Spinal cord (tissue), 10 donors: Measurements from ENCODE around the gene HIPK1. TPM values are rescaled to one million over a fixed set of nuclear protein-coding genes. Genes with fewer than 3 reads are reported as not detected.
"Not testable (repeated sequence)": the region's sequence is repeated elsewhere in the genome, so short reads cannot be mapped to it uniquely, and the experiment has no call there.

Experiments
- DNase-seq, 6 donors: peaks; one replicate each; pipeline versions ENCODE4 v3.0.0 to v3.0.0-alpha.2; 2013 to 2015; ENCODE audit warnings: low spot score in 6 of 6, low read depth in 4 of 6
- H3K27ac ChIP-seq: one replicate; pipeline ENCODE4 v1.5.1; 2013; ENCODE audit warnings: low read depth, low read length, control low read depth
- H3K27me3 ChIP-seq: one replicate; pipeline ENCODE4 v1.6.1; 2013; ENCODE audit warnings: low read length; ENCODE audit not compliant: control insufficient read depth, insufficient read depth
- H3K36me3 ChIP-seq: one replicate; pipeline ENCODE4 v1.6.1; 2013; ENCODE audit warnings: low read length; ENCODE audit not compliant: control insufficient read depth, insufficient read depth
- H3K4me1 ChIP-seq: one replicate; pipeline ENCODE4 v1.6.1; 2013; ENCODE audit warnings: low read length; ENCODE audit not compliant: control insufficient read depth, insufficient read depth
- H3K4me3 ChIP-seq: one replicate; pipeline ENCODE4 v1.5.1; 2013; ENCODE audit warnings: low read depth, low read length, control low read depth
- H3K9me3 ChIP-seq: one replicate; pipeline ENCODE4 v1.6.1; 2013; ENCODE audit warnings: low read length; ENCODE audit not compliant: control insufficient read depth, insufficient read depth
- WGBS: methylation state at CpG from one replicate; pipeline ENCODE4 v1.1.5; 2013; ENCODE audit warnings: missing lambda C conversion rate; ENCODE audit not compliant: insufficient coverage; 5-methylcytosine and 5-hydroxymethylcytosine counted together
- polyA plus RNA-seq, 2 donors: library from polyadenylated mRNA; unstranded; fragments of 120-200 nt; gene quantifications; one replicate each; pipeline ENCODE4 v1.2.1, GENCODE V29; 2013; ENCODE audit not compliant: insufficient read length in 2 of 2
- total RNA-seq, 2 donors: library from RNA; depleted of rRNA in 1 of 2; stranded (reverse); fragments of 120-200 nt in 1 of 2; fragments of >200 nt in 1 of 2; gene quantifications; one replicate each; pipeline versions ENCODE4 v1.2.3 to v1.2.4, GENCODE V29; 2013 to 2014
- donor health status: healthy.

Gene HIPK1
- total and polyA plus RNA-seq, 4 donors, result 41.5 to 58.6 (median 50.1) TPM

- Histone ChIP-seq H3K4me1 (no peaks in the 10 kb centered on the region), H3K27me3 (no peaks in the 10 kb centered on the region), H3K9me3 (no peaks in the 10 kb centered on the region), H3K4me3 (no peak overlapping the region), H3K27ac (no peak overlapping the region), H3K36me3 (no peaks in the 10 kb centered on the region)
- 43% methylated on average over 1 of the region's 2 CpGs for WGBS
- DNase-seq, result no peak
These were observed 86.0 kb downstream of the HIPK1 start for GRCh38 chr1:114015075-114015474.

GRCh38 chr1:114019724-114020123 lies 90.6 kb downstream of the HIPK1 start:
- H3K4me1 ChIP-seq, H3K9me3 ChIP-seq, H3K4me3 ChIP-seq, H3K27me3 ChIP-seq, DNase-seq, H3K27ac ChIP-seq, H3K36me3 ChIP-seq: not testable (repeated sequence)
- 100% methylated on average over 3 of the region's 3 CpGs for WGBS

DNA sequence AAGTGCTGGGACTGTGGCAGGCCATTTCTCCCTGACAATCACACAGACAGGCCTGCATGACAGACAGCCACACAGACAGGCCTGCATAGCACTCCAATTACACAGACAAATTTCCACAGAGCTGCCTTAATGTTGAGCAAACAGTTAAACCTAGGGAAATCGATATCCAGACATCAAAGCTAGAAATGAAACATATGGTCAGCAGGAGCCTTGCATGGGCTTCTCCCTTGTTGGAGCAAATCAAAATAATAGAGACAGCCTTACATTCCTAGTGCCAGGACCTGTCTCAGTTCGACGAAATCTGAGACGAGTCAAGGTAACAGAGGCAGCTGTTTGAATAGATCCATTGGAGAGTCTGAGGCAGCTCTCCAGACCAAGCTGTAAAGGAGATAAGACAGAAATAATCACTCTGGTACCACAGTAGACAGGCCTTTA lies 92.6 kb downstream of the HIPK1 start:
- Histone ChIP-seq H3K4me1 (peaks cover 4% of the 10 kb centered on the region), H3K27ac (no peak overlapping the region), H3K4me3 (no peak overlapping the region), H3K9me3 (no peaks in the 10 kb centered on the region), H3K27me3 (no peaks in the 10 kb centered on the region), H3K36me3 (no peaks in the 10 kb centered on the region)
- WGBS, result 72% methylated on average over 3 of the region's 4 CpGs
- no peak for DNase-seq

DNA sequence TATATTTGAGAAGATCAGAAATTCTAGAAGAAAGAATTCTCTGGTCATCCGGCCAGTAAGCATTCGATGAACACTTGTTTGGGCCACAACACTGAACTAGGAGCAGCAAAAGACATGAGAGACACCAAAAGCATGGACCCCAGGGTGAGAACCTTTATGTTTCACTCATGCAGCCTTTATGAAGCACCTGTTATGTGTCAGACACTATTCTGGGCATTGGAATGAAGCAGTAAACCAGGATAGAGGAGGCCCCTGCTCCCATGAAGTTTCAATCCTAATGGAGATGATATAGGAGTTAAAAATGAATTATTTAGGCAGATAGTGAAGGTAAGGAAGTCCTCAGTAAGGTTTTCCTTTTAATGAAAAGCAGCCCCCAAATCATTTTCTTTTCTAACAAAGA lies 93.8 kb downstream of the HIPK1 start:
- H3K27ac ChIP-seq, result no peak overlapping the region
- 100% methylated on average over 2 of the region's 2 CpGs for WGBS
- H3K9me3 ChIP-seq, result no peaks in the 10 kb centered on the region
- DNase-seq, result no peak
- H3K27me3 ChIP-seq, result no peaks in the 10 kb centered on the region
- no peaks in the 10 kb centered on the region for H3K36me3 ChIP-seq
- H3K4me3 ChIP-seq, result no peak overlapping the region
- H3K4me1 ChIP-seq, result peaks cover 4% of the 10 kb centered on the region

GRCh38 chr1:114023377-114023776 lies 94.3 kb downstream of the HIPK1 start:
- no peaks in the 10 kb centered on the region for H3K36me3 ChIP-seq
- H3K27me3 ChIP-seq, result no peaks in the 10 kb centered on the region
- no peak overlapping the region for H3K4me3 ChIP-seq
- H3K27ac ChIP-seq, result no peak overlapping the region
- WGBS, result 42% methylated on average over 3 of the region's 6 CpGs
- no peaks in the 10 kb centered on the region for H3K9me3 ChIP-seq
- DNase-seq, result no peak
- H3K4me1 ChIP-seq, result peaks cover 4% of the 10 kb centered on the region

DNA sequence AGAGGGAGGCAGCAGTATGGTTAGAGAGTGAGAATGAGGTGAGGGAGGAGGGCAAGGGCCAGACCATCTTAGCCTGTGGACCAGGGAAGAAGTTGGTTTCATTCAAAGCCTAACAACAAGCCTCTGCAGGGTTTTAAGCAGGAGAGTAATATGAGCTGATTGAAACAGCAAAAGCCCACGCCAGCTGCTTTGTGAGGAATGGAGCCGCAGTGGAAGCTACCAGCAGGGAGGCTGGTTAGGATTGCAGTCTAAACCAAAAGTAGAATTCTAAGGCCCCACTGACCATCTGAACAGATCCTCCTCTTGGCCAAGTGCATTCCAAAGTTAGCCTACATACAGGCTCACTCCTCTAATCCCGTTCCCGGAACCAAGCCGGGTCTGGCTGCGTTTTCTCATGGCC lies 94.9 kb downstream of the HIPK1 start:
- WGBS, result 45% methylated on average over 4 of the region's 6 CpGs

DNA sequence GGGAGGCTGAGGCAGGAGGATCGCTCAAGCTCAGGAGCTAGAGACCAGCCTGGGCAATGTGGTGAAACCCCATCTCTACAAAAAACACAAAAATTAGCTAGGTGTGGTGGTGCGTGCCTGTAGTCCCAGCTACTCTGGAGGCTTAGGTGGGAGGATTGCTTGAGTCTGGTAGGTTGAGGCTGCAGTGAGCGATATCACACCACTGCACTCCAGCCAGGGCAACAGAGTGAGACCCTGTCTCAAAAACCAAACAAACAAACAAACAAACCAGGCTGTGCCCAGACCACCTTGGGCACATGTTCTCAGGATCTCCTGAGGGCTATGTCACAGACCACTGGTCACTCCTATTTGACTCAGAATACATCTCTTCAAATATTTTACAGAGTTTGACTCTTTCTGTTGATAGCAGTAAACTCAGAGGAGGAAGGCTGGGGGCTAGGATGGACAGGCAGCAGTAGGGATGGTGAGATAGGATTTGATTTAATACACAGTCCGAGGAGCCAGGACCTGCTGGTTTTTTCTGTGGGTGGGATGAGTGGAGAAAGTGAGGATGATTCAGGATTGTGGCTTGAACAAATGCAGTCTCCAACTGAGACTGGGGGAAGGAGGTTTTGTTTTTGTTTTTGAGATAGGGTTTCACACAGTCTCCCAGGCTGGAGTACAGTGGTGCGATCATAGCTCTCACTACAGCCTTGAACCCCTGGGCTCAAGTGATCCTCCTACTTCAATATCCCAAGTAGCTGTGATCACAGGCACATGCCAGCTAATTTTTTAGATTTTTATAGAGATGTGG lies 96.7 kb downstream of the HIPK1 start:
- no peaks in the 10 kb centered on the region for H3K36me3 ChIP-seq
- no peaks in the 10 kb centered on the region for H3K27me3 ChIP-seq
- peaks cover 4% of the 10 kb centered on the region for H3K4me1 ChIP-seq
- no peak overlapping the region for H3K4me3 ChIP-seq
- 92% methylated on average over 2 of the region's 5 CpGs for WGBS
- DNase-seq, result no peak
- no peaks in the 10 kb centered on the region for H3K9me3 ChIP-seq
- H3K27ac ChIP-seq, result no peak overlapping the region

More for the DNA sequence above, 94.9 kb downstream of the HIPK1 start:
- Histone ChIP-seq H3K36me3 (no peaks in the 10 kb centered on the region), H3K27me3 (no peaks in the 10 kb centered on the region), H3K4me3 (no peak overlapping the region), H3K27ac (peak overlapping the region; percentile 33), H3K4me1 (peaks cover 4% of the 10 kb centered on the region), H3K9me3 (no peaks in the 10 kb centered on the region)
- DNase-seq, result peak in 1 of 6 donors; percentile 60

DNA sequence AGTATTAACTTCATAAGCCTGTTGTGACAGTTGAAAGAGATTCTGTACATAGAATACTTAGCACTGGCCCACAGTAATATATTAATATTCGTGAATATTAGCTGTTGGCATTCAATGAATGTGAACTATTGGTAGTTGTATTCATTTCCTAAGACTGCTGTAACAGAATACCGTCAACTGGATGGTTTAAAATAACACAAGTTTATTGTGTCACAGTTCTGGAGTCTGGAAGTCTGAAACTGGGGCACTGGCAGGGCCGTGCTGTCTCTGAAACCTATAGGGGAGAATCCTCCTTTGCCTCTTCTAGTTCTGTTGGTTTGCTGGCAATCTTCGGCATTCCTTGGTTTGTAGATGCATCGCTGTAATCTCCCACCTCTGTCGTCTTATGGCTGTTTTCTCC lies 97.7 kb downstream of the HIPK1 start:
- H3K9me3 ChIP-seq, result no peaks in the 10 kb centered on the region
- no peaks in the 10 kb centered on the region for H3K36me3 ChIP-seq
- no peak for DNase-seq
- no peak overlapping the region for H3K27ac ChIP-seq
- H3K4me1 ChIP-seq, result peaks cover 4% of the 10 kb centered on the region
- WGBS, result 83% methylated on average over 2 of the region's 6 CpGs
- no peak overlapping the region for H3K4me3 ChIP-seq
- no peaks in the 10 kb centered on the region for H3K27me3 ChIP-seq
